ENCODE results near the gene DIPK1B. TPM values are rescaled to one million over a fixed set of nuclear protein-coding genes. Genes with fewer than 3 reads are reported as not detected.
A peak's percentile ranks its signal among the peaks of the same experiment; 100 is the strongest.

Gene DIPK1B
- total RNA-seq, 1 donor from 2014 or later, result 22.4 TPM

DNA sequence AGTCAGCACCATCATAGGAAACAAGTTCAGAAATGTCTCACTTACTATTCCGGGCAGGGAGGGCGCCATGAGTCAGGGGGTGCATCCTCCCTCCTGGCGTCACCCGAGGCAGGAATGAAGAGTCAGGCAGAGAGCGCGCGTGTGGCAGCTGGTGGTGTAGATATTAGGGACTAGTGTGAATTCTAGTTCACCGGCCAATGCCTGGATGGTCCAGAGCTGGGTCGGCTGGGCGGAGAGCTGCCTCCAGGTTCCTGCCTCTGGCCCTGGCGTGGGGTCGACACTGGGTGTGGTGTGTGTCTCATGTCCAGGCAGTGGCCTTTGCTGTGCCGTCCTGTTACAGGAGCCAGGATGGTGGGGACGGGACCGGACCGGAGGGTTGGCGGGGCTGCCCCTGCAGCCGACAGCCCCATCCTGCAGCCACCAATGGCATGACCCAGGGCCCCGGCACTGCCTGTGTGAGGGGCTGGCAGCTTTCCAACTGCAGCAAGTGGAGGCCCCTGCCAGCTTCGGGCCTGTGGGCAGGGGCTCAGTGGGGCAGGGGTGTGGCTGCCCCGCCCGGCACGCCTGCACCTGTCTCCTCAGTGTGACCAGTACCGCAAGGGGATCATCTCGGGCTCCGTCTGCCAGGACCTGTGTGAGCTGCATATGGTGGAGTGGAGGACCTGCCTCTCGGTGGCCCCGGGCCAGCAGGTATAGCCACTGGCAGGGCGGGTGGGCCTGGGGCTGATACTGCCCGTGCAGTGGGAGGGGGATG lies 9.1 kb downstream of the DIPK1B start:
- H3K36me3 Mint-ChIP-seq (ENCODE audit: low read depth, unreplicated experiment), result peaks cover 8% of the 10 kb centered on the region
- H2AFZ ChIP-seq (ENCODE audit: low read depth, low read length), result no peak overlapping the region
- peak; percentile 80 for DNase-seq (ENCODE audit: low read depth)
- peaks cover 21% of the 10 kb centered on the region for H3K36me3 ChIP-seq (ENCODE audit: insufficient read depth, low read length)
- H3K9me3 ChIP-seq (ENCODE audit: insufficient read depth, low read depth, low read length), result no peaks in the 10 kb centered on the region
- peaks cover 59% of the 10 kb centered on the region for H4K20me1 ChIP-seq (ENCODE audit: insufficient read depth, low read length)
- peak overlapping the region; percentile 17 for H3K9ac ChIP-seq (ENCODE audit: low read length)
- no peaks in the 10 kb centered on the region for H3K9me3 Mint-ChIP-seq (ENCODE audit: unreplicated experiment)
- H3K4me3 ChIP-seq (ENCODE audit: insufficient read depth, low read depth, low read length), result no peak overlapping the region
- H3K27me3 ChIP-seq (ENCODE audit: insufficient read depth, low read length), result no peaks in the 10 kb centered on the region
- H3K79me2 ChIP-seq (ENCODE audit: insufficient read depth, low read length), result peaks cover 31% of the 10 kb centered on the region
- peaks cover 13% of the 10 kb centered on the region for H3K4me1 Mint-ChIP-seq (ENCODE audit: low read depth, unreplicated experiment)
- peak overlapping the region; percentile 29 for H3K27ac Mint-ChIP-seq (ENCODE audit: unreplicated experiment)
- peak overlapping the region; percentile 59 for H3K4me2 ChIP-seq (ENCODE audit: low read length)
- TF ChIP-seq, protein P1, sequence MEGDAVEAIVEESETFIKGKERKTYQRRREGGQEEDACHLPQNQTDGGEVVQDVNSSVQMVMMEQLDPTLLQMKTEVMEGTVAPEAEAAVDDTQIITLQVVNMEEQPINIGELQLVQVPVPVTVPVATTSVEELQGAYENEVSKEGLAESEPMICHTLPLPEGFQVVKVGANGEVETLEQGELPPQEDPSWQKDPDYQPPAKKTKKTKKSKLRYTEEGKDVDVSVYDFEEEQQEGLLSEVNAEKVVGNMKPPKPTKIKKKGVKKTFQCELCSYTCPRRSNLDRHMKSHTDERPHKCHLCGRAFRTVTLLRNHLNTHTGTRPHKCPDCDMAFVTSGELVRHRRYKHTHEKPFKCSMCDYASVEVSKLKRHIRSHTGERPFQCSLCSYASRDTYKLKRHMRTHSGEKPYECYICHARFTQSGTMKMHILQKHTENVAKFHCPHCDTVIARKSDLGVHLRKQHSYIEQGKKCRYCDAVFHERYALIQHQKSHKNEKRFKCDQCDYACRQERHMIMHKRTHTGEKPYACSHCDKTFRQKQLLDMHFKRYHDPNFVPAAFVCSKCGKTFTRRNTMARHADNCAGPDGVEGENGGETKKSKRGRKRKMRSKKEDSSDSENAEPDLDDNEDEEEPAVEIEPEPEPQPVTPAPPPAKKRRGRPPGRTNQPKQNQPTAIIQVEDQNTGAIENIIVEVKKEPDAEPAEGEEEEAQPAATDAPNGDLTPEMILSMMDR (IDR thresholded peaks at IDR 0.05; ENCODE audit: insufficient read depth, low read depth, low read length), result no peak
- TF ChIP-seq EZH2 (IDR thresholded peaks at IDR 0.05; ENCODE audit: insufficient read depth, low read length), result no peak
- FAIRE-seq, result no peak
- H3K4me3 Mint-ChIP-seq (ENCODE audit: unreplicated experiment), result no peak overlapping the region
- peak overlapping the region; percentile 46 for H3K27ac ChIP-seq (ENCODE audit: low read depth, low read length)
- no peaks in the 10 kb centered on the region for H3K27me3 Mint-ChIP-seq (ENCODE audit: low read depth, unreplicated experiment)
- H3K4me1 ChIP-seq (ENCODE audit: insufficient read depth, low read length), result peaks cover 32% of the 10 kb centered on the region

DNA sequence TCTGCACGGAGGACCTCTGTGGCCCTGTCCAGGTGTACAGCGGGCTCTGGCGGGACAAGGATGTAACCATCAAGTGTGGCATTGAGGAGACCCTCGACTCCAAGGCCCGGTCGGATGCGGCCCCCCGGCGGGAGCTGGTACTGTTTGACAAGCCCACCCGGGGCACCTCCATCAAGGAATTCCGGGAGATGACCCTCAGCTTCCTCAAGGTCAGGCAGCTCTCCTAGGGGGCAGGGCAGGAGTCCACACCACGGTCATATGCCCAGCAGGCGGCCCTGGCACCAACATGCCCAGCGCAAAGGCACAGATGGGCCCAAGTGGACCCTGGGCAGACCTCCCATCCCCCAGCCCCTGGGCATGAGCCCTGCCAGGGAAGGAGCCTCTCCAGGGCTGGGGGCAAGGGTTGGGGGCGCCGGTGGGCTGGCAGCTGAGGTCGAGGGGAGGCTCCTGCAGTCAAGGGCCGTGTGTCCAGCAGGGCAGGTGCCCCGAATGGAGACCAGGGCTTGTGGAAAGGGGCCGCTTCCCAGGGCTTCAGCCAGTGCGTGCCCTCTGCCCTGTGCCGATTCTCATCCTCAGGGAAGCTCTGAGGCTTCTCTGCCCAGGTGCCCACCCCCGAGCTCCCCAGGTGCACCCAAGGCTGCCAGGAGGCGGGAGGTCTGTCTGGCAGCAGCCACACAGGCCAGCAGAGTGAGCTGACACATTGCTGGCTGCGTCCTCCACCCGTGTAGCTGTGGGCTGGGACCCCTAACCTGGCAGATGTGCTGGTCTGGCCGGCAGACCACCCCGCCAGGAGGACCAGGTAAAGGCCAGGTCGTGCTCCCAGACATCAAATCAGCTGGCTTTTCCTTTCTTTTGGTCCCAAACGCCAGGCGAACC lies 10.0 kb downstream of the DIPK1B start:
- DNase-seq (ENCODE audit: low read depth), result no peak
- Histone ChIP-seq H3K9ac (ENCODE audit: low read length) (no peak overlapping the region), H3K27ac (ENCODE audit: low read depth, low read length) (no peak overlapping the region), H2AFZ (ENCODE audit: low read depth, low read length) (no peak overlapping the region), H3K27me3 (ENCODE audit: insufficient read depth, low read length) (no peaks in the 10 kb centered on the region), H3K4me2 (ENCODE audit: low read length) (no peak overlapping the region), H4K20me1 (ENCODE audit: insufficient read depth, low read length) (peaks cover 67% of the 10 kb centered on the region), H3K36me3 (ENCODE audit: insufficient read depth, low read length) (peaks cover 22% of the 10 kb centered on the region), H3K9me3 (ENCODE audit: insufficient read depth, low read depth, low read length) (no peaks in the 10 kb centered on the region), H3K4me1 (ENCODE audit: insufficient read depth, low read length) (peaks cover 37% of the 10 kb centered on the region), H3K79me2 (ENCODE audit: insufficient read depth, low read length) (peaks cover 39% of the 10 kb centered on the region), H3K4me3 (ENCODE audit: insufficient read depth, low read depth, low read length) (no peak overlapping the region)
- peaks cover 8% of the 10 kb centered on the region for H3K36me3 Mint-ChIP-seq (ENCODE audit: low read depth, unreplicated experiment)
- H3K27me3 Mint-ChIP-seq (ENCODE audit: low read depth, unreplicated experiment), result no peaks in the 10 kb centered on the region
- H3K4me3 Mint-ChIP-seq (ENCODE audit: unreplicated experiment), result no peak overlapping the region
- no peaks in the 10 kb centered on the region for H3K9me3 Mint-ChIP-seq (ENCODE audit: unreplicated experiment)
- peaks cover 15% of the 10 kb centered on the region for H3K4me1 Mint-ChIP-seq (ENCODE audit: low read depth, unreplicated experiment)
- no peak overlapping the region for H3K27ac Mint-ChIP-seq (ENCODE audit: unreplicated experiment)
- TF ChIP-seq, protein P1 (IDR thresholded peaks at IDR 0.05; ENCODE audit: insufficient read depth, low read depth, low read length), result no peak
- TF ChIP-seq EZH2 (IDR thresholded peaks at IDR 0.05; ENCODE audit: insufficient read depth, low read length), result no peak
- no peak for FAIRE-seq

All from astrocyte (in vitro differentiated cells and primary cell).